HG03565 (cell line): Measurements from ENCODE around the gene AACS.
A peak's percentile ranks its signal among the peaks of the same experiment; 100 is the strongest.
"Not testable (repeated sequence)": the region's sequence is repeated elsewhere in the genome, so short reads cannot be mapped to it uniquely, and the experiment has no call there.

Source experiments
- ATAC-seq: cut with Tn5 transposase; IDR thresholded peaks from one replicate; pipeline ENCODE4 v1.9.1; 2021; ENCODE audit warnings: mild to moderate bottlenecking, moderate library complexity; ENCODE audit not compliant: unreplicated experiment

AACS gene

DNA sequence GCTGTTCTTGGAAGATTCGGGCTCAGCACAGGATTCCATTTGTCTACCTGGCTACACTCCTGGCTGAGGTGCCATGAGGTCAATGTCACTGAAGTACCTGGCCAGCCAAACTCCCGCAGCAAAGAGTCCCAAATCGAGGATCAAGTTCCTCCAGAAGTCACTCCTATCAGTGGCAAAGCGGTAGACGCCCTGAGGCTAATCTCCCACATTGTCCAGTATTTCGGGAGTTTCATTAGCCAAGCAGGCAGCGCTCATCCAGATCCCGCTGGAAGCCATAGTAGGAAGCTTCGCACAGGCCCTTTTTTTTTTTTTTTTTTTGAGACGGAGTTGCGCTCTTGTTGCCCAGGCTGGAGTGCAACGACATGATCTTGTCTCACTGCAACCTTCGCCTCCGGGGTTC, 8.9 kb upstream of the AACS start:
- no peak for ATAC-seq

DNA sequence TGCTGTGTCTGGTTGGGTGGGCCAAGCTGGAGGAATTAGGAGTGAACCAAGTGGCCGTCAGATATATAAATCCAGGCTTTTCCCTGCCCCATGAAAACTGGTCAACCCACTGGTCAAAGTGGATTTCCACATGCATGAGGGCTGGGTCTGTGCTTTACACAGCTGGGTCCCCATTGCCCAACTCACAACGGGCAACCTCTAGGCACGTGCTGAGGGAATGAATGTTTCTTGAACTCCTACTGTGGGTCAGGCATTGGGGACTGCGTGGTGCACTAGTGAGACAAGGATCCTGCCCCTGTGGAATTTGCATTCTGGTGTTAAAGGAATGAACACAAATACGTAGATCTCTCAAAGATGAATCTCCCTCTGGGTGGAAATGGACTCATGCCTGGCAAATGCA, 7.5 kb upstream of the AACS start:
- no peak for ATAC-seq

DNA sequence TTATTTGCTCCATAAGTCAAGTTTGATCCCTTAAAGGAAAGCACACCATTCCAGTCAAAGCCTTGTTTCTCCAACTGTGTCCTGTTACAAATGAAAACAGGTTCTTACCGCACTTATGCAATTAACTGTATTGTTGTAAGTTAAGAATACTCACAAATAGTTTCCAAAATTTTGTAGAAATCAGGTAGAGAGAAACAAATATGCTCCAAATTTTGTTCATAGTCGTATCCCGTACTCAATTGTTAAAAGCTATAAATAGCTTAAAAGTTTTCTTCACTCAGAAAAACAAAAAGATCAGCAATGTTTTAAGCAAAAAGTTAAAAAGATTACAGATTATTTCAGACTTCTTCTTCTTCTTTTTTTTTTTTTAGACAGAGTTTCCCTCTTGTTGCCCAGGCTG, 4.0 kb upstream of the AACS start:
- no peak for ATAC-seq

DNA sequence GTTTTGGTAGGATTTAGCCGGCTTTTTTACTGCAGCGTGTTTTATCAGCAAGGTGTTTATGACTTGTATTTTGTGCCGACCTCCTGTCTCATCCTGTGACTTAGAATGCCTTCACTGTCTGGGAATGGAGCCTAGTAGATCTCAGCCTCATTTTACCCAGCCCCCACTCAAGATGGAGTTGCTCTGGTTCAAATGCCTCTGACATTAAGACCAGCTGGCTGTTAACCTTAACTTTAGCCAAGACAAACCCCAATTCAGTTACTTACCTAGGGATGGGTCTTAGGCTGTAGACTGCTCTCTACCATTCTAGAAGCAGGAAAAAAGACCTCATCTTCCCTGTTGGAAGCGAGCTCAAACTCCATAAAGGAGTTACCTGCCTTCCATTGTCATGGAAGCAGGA, 1.7 kb upstream of the AACS start:
- ATAC-seq, result not testable (repeated sequence)

DNA sequence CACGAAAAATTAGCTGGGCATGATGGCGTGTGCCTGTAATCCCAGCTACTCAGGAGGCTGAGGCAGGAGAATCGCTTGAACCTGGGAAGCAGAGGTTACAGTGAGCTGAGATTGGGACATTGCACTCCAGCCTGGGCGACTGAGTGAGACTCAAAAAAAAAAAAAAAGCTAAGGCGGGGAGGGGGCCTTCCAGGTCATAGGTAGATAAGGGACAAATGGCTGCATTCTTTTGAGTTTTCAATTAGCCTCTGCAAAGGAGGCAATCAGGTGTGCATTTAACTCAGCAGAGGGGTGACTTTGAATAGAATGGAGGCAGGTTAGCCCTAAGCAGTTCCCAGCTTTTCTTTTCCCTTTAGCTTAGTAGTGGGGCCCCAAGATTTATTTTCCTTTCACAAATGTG, 743 bp upstream of the AACS start:
- ATAC-seq, result no peak

DNA sequence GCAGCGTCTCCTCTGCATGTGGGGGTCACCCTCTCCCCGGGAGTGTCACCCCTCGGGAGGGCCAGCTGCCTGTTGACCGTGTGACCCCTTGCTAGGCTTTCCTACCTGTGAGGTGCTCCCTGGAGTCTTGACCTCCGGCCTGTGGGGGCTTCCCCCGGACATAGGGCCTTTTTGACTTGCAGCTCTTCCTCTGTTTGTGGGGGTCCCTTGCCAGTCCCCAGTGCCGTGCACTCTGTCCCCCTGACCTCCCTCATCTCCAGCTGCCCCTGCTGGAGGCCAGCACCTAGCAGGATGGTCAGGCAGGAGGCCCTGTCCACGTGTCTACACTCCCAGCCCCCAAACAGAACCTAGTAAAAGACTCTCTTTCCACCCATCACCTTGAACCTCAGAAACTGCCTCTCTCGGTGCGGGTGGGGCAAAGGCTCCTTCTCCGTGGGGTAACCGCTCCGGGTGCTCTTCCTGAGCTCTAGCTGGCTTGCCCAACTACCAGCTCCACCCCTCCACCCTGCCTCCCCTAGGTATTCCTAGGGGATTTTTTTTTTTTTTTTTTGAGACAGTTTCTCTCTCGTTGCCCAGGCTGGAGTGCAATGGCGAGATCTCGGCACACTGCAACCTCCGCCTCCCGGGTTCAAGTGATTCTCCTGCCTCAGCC, 810 bp downstream of the AACS start:
- peak; percentile 2 for ATAC-seq

DNA sequence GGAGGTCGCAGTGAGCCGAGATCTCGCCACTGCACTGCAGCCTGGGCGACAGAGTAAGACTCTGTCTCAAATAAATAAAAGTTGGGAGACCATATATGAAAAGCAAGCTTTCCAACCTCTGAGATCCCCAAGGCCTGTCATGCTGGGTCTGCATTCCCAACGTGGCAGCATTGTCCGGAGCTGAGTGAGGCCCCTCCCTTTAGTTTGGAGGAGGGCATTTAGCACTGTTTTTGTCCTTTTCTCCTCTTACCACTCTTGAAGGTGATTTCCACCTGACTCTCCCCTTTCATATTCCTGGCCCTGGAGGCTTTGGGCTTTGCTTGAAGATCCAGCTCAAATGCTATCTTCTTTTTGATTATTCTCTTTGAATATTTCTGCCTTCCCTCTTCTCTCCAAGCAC, 3.2 kb downstream of the AACS start:
- no peak for ATAC-seq

DNA sequence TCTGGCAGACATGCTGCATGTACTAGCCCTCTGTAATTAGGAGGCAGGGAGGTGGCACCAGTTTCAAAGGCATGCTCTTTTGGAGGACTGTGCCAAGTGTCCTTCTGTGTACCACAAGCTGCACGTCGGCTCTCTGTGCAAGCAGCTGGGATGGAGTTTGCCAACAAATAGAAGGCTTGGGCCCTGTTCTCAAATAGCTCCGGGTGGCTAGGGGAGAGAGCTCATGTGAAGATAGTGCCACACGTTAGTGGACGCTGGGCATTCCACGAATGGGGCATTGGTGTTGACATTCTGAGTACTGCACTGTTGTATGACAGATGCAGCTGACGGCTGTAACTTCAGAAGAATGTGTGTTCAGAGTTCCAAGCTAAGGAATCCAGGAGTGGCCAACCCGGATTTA, 4.4 kb downstream of the AACS start:
- no peak for ATAC-seq

DNA sequence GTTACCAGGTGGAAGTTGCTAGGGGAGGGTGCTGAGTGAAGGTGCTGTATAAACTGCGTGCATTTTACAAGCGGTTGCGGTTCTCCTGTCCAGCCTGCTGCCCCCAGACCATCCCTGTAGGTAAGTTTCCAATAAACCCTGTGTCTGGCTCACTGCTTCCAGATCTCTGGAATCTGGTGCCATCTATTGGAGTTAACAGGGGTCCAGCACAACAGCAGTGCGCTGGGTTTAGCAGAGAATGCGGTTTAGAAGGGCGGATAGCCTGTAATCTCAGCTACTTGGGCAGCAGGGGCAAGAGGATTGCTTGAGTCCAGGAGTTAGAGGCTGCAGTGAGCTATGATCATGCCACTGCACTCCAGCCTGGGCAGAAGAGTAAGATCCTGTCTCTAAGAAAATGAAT, 4.9 kb downstream of the AACS start:
- ATAC-seq, result no peak

DNA sequence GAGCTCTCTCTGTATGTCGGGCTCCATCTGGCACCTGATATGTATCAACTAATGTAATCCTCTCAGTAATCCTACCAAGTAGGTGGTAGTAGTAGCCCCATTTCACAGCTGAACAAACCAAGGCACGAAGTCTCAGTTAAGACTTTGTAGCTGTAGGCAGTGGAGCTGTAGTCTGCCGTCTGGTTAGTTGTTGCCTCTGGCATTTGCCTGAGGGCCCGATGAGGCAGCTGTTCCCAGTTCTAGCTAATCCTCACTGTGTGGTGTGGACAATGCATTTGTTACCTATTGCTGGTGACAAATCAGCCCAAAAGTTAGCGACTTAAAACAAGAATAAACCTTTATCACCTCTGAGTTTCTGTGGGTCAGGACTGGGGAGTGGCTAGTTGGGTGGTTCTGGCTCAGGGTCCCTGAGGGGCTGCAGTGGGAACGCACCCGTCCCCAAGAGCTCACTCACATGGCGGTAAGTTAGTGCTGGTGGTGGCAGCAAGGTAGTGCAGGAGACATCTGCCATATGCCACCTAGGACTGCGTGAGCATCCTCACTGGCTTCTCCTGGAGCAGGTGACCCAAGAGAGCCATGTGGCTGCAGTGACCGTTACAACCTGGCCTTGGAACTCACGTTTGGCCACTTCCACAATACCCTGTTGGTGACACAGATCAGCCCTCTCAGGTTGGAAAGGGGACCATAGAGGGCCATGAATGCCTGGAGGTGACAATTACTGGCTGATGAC, 5.6 kb downstream of the AACS start:
- no peak for ATAC-seq

DNA sequence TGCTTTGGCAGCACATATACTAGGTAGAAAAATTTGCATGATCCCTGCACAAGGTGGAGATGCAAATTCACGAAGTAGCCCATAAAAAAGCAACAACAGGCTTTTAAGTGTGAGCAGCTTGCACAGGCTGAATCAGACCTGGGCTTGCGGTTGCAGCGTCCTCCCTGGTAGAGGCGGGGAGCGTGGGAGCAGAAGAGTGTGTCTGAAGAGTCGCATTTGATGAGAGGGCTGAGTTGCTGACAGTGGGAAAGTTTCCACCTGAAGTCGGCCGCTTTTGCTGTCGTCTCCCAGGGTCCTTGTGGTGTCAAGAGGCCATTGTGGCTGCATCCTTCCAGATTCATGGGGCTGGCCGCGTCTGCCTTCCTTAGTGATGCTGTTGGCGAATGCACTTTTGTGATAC, 6.2 kb downstream of the AACS start:
- no peak for ATAC-seq

DNA sequence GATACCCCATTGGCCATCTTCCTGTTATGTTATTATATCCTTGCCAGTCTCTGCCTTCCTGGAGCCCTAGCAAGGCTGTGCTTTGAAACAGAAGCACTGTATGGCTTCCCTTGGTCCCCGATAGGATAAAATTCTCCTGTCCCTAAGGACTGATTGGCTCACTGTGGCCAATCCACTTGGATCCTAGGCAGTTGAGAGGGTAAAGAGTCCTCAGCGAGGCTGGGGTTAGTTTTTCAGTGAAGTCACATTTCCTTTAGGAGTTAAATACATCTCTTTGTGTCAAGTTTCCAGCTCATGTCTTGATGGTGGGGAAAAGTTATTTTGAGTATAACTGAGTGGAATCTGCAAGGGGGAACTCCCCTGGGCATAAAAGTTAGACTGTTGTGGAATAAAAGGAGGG, 7.3 kb downstream of the AACS start:
- no peak for ATAC-seq

DNA sequence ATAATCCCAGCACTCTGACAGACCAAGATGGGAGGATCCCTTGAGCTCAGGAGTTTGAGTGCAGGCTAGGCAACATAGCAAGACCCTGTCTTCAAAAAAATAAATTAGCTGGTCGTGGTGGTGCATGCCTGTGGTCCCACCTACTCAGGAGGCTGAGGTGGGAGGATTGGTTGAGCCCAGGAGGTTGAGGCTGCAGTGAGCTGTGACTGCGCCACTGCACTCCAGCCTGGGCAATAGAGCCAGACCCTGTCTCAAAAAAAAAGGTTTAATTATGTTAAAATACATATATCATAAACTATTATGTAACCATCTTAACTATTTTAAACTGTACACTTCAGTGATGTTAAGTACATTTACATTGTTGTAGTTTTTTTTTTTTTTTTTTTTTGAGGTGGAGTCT, 9.1 kb downstream of the AACS start:
- not testable (repeated sequence) for ATAC-seq

DNA sequence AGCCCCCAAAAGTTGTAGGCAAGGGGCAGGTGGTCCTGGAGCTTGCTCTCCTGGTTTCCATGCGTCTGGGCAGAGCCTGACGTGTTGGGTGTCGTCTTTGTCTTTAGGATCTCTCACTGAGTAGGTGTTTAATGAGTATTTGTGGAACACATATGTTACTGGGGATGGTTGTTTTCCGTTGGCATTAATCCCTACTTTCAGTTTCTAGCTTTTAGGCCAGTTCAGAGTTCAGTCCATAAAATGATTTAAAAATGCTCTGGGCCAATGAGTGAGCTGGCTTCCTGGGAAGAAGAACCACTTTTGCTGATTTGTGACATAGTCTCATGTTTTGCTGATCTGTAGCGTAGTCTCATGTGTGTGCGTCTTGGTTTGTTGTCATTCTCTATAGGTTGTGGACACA, 10.9 kb downstream of the AACS start:
- ATAC-seq, result no peak

DNA sequence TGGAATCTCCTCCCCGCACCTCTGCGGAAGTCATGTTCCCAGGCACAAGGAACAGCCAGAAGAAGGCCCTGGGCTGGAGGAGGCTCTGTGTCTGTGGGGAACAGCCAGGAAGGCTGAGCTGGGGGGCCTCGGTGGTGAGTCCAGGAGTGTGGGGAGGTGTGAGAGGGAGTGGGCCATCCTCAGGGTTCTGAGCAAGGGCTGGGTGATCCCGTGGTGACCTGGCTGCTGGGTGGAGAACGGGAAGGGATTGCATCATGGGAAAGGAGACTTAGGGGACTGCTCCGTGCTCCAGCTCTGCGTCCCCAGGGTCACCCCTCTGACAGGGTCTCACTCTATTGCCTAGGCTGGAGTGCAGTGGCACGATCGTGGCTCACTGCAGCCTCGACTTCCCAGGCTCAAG, 13.8 kb downstream of the AACS start:
- ATAC-seq, result no peak

DNA sequence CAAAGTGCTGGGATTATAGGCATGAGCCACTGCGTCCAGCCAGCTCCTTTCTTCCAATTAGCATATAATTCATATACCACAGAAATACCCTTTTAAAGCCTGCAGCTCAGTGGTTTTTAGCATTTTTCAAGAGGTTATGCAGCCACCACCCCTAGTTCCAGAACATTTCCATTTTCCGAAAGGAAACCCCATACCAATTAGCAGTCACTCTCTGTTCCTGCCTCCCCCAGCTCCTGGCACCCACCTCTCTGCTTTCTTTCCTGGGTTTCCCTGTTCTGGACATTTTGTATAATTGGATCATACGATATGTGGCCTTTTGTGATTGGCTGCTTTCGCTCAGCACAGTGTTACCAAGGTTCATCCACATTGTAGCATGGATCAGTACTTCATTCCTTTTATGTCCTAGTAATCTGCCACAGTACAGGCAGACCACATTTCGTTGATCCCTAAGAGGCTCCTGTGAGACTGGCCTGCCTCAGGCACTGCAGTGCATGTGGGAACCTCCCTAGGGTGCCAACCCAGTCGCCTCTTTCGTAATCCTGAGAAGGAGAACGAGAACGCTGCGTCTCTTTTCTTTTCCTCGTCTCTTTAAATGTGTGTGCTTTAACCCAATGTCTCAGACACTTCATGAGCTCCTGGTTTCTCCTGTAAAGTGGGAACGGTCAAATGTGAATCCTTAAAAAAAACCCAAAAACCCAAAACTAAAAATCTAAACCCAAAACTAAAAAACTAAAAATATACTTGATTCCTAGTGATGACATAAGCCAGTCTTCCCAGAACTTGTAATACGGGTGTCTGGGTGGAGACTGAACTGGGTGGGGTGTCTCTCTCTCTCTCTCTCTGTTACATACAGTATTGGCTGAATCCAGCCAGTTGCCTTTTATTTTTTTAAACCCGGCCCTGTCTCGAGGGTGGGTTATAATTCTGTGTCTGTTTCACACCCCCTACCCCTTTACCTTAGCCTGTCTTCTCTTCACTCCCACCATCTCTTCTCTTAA, 14.7 kb downstream of the AACS start:
- ATAC-seq, result no peak

DNA sequence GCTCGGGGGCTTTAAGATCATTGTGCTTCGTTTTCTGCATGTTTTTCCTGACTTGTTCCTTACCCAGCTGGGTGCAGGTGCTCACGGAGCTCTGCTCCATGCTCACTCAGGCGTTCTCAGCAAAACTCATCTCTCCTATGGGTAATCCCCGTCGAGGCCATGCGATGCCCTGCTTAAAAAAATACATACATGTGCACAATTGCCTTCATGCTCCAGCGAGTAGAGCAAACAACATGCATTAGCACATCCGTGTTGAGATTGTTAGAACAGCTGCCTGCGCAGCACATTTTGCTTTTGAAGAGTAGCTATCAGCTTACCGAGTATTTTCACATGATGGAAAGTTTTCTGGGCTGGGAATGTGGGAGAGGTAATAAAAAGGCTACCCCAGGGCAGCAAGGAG, 16.2 kb downstream of the AACS start:
- no peak for ATAC-seq

DNA sequence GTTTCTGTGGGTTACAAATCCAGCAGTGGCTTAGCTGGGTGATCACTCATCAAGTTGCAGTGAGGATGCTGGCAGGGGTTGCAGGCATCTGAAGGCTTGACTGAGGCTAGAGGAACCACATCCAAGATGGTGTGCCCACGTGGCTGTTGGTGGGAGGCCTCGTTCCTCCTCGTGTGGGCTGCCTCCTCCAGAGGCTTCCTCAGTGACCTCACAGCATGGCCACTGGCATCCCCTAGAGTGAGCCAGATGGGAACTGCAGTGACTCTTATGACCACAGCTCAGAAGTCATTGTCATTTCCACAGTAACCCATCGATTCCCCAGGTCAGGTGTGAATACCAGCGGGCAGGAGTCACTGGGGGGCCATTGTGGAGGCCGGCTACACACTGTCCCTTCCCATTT, 17.8 kb downstream of the AACS start:
- no peak for ATAC-seq

DNA sequence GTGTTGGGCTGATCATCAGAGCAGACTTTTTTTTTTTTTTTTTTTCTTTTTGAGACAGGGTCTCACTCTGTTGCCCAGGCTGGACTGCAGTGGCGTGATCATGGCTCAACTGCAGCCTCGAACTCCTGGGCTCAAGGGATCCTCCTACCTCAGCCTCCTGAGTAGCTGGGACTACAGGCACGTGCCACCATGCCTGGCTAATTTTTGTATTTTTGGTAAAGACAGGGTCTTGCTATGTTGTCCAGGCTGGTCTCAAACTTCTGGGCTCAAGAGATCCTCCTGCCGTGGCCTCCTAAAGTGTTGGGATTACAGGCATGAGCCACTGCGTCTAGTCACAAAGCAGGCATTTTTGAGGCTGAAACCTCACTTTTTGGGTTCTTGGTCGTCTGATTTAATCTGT, 23.0 kb downstream of the AACS start:
- not testable (repeated sequence) for ATAC-seq

DNA sequence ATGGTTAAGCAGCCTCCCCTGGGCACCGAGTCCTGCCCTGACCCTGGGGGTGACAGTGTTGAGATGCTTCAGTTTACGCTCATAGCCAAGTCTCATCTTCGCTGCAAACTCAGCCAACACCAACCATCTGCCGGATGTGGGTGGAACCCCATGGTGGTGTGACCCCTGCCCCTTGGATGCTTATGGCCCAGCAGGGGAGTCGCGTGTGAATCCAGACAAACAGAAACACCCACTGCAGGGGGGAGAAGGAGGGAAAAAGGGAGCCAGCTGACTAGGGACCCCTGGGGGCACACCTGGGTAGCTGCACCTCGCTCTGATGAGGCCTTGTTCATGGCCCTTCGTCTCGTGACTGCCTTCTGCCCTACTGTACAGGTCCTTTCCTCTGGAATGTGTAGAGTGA, 23.8 kb downstream of the AACS start:
- ATAC-seq, result no peak

DNA sequence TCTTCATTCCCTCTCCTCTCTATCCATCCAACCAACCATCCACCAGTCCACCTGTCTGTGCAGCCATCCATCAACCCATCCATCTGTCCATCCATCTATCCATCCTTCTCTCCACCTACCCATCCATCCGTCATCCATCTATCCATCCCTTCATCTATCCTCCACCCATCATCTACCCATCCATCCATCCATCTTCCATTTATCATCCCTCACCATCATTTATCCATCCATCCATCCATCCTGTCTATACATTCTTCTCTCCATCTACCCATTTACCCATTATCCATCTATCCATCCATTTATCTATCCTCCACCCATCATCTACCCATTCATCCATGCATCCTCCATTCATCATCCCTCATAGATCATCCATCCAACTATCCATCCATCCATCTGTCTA, 24.4 kb downstream of the AACS start:
- ATAC-seq, result no peak

DNA sequence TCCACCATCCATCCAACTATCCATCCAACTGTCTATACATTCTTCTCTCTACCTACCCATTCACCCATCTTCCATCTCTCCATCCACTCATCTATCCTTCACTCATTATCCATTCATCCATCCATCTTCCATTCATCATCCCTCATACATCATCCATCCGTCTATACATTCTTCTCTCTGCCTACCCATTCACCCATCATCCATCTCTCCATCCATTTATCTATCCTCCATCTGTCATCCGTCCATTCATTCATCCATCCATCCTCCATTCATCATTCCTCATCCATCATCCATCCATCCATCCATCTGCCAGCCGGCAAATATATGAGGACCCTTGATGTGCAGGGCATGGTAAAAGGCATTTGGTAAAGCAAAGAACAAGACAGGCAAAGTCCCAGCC, 25.2 kb downstream of the AACS start:
- ATAC-seq, result no peak
